Progenitor cell of endocrine pancreas (in vitro differentiated cells): ENCODE measurements around the gene SNX13. TPM values are rescaled to one million over a fixed set of nuclear protein-coding genes. Genes with fewer than 3 reads are reported as not detected.

Experiments
- DNase-seq: peaks from one replicate; pipeline ENCODE4 v3.0.0; 2021; ENCODE audit warnings: low spot score; ENCODE audit not compliant: unreplicated experiment
- H3K27ac Mint-ChIP-seq: 2 replicates; pipeline ENCODE4 v1.8.0; 2021; ENCODE audit warnings: mild to moderate bottlenecking, moderate library complexity, mixed read lengths
- H3K27me3 Mint-ChIP-seq: 2 replicates; pipeline ENCODE4 v1.8.0; 2021; ENCODE audit warnings: mixed read lengths
- H3K36me3 Mint-ChIP-seq: 2 replicates; pipeline ENCODE4 v1.8.0; 2022; ENCODE audit warnings: mixed read lengths; ENCODE audit not compliant: insufficient read depth
- H3K4me1 Mint-ChIP-seq: 2 replicates; pipeline ENCODE4 v1.8.0; 2021; ENCODE audit warnings: low read depth, mixed read lengths
- H3K4me3 Mint-ChIP-seq: 2 replicates; pipeline ENCODE4 v1.8.0; 2021; ENCODE audit warnings: low read depth, mild to moderate bottlenecking, moderate library complexity, mixed read lengths
- H3K9me3 Mint-ChIP-seq: 2 replicates; pipeline ENCODE4 v1.8.0; 2021; ENCODE audit warnings: low read depth, mixed read lengths
- total RNA-seq: library from RNA; stranded (reverse); gene quantifications from 2 replicates; pipeline ENCODE4 v1.2.1, GENCODE V29; 2021
- TF ChIP-seq, protein P1 (sequence below): fragments of 200-600 bp; sonication (generic); IDR thresholded peaks from one replicate; pipeline ENCODE4 v1.5.0; 2021; ENCODE audit warnings: antibody characterized with exemption, mild to moderate bottlenecking; ENCODE audit not compliant: unreplicated experiment

SNX13 gene
- total RNA-seq, 1 donor from 2014 or later, result 48.5 TPM

DNA sequence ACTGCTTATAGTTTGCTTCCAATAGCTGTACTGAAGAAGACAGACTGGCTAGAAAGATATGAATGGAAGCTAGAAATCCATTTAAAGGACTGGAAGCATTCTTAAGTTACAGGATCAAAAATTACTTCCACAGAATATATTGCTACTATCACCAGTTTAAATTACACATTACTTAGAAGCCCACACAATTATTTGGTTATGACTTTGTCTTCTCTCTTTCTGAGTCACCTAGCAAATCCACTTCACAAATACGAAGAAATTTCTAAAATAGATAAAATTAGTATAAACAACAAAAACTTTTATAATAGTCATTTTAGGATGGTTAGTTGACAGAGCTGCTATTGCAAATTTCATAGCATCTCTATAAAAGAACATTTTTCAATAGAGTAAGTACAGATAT, 108.1 kb downstream of the SNX13 start:
- Mint-ChIP-seq H3K27ac (no peak overlapping the region), H3K36me3 (peaks cover 1% of the 10 kb centered on the region), H3K27me3 (no peaks in the 10 kb centered on the region), H3K4me1 (no peaks in the 10 kb centered on the region), H3K9me3 (no peaks in the 10 kb centered on the region), H3K4me3 (no peak overlapping the region)
- no peak for DNase-seq
- TF ChIP-seq, protein P1, sequence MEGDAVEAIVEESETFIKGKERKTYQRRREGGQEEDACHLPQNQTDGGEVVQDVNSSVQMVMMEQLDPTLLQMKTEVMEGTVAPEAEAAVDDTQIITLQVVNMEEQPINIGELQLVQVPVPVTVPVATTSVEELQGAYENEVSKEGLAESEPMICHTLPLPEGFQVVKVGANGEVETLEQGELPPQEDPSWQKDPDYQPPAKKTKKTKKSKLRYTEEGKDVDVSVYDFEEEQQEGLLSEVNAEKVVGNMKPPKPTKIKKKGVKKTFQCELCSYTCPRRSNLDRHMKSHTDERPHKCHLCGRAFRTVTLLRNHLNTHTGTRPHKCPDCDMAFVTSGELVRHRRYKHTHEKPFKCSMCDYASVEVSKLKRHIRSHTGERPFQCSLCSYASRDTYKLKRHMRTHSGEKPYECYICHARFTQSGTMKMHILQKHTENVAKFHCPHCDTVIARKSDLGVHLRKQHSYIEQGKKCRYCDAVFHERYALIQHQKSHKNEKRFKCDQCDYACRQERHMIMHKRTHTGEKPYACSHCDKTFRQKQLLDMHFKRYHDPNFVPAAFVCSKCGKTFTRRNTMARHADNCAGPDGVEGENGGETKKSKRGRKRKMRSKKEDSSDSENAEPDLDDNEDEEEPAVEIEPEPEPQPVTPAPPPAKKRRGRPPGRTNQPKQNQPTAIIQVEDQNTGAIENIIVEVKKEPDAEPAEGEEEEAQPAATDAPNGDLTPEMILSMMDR, result no peak

DNA sequence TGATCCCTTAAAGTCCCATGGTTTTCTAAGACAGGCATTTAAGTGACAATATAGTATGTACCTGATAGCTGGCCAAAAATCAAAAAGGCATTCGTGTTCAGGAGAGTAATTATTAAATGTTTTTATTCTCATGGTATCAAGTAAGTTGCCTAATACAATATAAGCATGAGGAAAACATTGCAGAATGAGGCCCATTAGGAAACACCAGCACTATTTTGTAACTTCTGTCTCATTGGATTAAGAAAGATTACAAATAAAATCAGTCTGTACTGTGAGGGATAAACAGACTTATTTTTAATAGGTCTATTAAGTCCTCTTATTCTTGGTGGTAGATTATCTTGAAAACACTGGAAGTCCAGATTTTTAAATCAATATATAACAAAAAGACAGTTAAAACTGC, 110.1 kb downstream of the SNX13 start:
- Mint-ChIP-seq H3K4me3 (no peak overlapping the region), H3K27me3 (no peaks in the 10 kb centered on the region), H3K27ac (no peak overlapping the region), H3K36me3 (peaks cover 2% of the 10 kb centered on the region), H3K9me3 (no peaks in the 10 kb centered on the region), H3K4me1 (no peaks in the 10 kb centered on the region)
- TF ChIP-seq, protein P1, result no peak
- no peak for DNase-seq

DNA sequence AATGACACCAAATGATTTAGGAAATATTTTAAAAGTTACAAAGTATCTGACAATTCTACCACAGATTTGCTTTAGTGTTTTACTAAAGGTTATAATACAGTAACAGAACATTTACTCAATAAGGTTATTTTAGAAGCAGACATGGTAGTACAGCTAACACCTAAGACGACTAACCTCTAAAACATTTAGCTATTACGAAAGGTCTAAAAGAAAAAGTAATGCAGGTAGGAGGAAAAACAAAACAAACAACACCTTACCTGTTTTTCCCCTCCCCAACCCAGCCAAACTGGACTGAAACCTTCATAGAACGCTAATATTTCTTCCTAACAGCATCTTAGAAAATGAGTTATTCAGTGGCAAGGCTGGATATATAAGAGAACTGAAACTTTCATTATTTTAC, 111.3 kb downstream of the SNX13 start:
- Mint-ChIP-seq H3K27ac (no peak overlapping the region), H3K27me3 (no peaks in the 10 kb centered on the region), H3K9me3 (no peaks in the 10 kb centered on the region), H3K4me1 (no peaks in the 10 kb centered on the region), H3K36me3 (peaks cover 4% of the 10 kb centered on the region), H3K4me3 (no peak overlapping the region)
- TF ChIP-seq, protein P1, result no peak
- no peak for DNase-seq

DNA sequence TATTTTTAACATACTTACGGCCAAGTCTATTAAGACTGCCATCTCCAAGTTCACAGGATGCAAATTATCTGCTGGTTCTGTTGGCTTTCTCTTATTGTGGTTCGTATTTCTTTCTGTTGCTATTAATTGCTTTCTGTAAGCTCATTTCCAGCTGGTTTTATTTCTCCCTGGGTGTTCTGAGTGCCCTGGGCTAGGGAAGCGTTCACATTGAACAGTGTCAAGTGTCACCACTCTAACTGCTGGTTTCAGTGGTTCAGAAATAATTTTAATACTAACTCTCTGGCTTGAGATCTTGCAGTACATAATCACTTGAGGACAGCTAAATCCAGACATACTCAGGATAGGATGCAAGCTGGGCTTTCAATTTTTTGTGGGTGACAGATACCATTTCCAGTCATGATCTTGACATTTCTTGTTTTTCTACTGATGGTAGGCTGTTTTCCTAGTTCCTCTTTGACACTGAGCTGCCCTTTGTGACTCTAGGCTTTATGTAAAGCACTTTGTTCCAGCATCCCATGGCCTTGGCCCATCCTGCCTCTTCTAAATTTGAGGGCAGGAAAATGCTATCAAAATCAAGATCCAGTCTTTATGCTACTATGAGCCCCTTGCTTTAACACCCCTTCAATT, 117.6 kb downstream of the SNX13 start:
- Mint-ChIP-seq H3K27ac (no peak overlapping the region), H3K36me3 (peaks cover 8% of the 10 kb centered on the region), H3K4me3 (no peak overlapping the region), H3K4me1 (no peaks in the 10 kb centered on the region), H3K9me3 (no peaks in the 10 kb centered on the region), H3K27me3 (no peaks in the 10 kb centered on the region)
- DNase-seq, result no peak
- TF ChIP-seq, protein P1, result no peak

DNA sequence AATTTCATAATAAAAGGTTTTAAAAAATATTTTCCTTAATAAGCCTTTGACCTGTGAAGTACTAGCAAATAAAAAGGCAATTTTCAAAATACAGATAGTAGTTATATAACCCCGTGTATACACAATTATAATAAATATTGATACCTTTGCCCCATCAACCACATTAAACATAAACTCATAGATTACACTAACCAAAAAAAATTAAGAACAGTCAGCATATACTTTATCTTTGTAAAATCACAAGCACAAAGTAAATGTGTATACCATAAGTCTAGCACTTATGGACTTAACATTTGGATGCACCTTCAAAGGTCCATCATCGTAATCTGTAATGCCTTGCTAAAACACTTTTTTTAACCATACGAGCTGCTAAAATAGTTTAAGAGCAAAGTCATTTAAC, 123.4 kb downstream of the SNX13 start:
- Mint-ChIP-seq H3K4me1 (no peaks in the 10 kb centered on the region), H3K9me3 (peaks cover 8% of the 10 kb centered on the region), H3K4me3 (no peak overlapping the region), H3K27me3 (no peaks in the 10 kb centered on the region), H3K27ac (no peak overlapping the region), H3K36me3 (peaks cover 18% of the 10 kb centered on the region)
- TF ChIP-seq, protein P1, result no peak
- no peak for DNase-seq
